ENCODE data around the gene MOK.

Gene MOK

DNA sequence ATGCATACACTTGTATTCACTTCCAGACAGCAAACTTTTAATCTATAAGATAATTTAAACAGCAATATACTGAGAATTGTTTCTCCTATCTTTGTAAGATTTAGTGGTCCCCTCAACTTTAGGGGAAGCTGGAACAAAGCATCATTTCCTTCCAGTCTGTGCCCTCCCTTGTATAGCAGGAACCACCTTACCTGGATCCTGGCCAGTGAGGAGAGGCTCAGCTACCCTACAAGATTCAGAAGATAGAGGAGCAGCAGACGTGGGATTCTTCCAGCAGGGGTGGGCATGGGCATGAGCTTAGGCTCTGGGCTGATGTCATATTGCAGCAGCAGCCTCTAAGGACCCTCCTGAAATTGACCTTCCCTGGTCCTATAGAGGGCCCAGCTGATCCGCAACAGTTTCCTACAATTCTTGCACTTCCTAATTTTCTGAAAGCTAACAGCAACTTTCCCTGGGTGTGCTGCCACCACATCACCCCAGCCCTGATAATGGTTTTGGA is 21.3 kb downstream of the MOK start:
- no peak for DNase-seq

DNA sequence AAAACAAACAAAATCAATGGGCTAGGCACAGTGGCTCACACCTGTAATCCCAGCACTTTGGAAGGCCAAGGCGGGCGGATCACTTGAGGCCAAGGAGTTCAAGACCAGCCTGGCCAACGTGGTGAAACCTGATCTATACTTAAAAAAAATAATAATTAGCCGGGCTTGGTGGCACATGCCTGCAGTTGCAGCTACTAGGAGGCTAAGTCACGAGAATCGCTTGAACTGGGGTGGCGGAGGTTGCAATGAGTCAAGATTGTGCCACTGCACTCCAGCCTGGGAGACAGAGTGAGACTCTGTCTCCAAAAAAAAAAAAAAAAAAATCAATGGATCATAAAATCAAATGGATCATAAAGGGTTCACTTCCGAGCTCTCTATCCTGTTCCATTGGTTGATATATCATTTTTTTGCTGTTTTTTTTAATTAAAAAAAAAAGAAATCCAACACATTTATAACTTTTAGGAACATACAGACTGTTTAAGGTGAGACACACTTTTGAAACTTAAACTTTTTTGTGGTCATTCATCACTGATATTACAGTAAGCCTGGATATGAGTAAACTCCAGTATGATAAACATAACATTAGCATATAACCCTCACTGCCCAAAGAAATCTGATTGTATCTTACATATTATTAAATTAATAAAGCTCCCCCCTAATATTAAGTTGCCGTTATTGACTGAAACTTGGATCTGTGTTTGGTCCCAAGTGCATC is 22.1 kb downstream of the MOK start:
- no peak for DNase-seq

DNA sequence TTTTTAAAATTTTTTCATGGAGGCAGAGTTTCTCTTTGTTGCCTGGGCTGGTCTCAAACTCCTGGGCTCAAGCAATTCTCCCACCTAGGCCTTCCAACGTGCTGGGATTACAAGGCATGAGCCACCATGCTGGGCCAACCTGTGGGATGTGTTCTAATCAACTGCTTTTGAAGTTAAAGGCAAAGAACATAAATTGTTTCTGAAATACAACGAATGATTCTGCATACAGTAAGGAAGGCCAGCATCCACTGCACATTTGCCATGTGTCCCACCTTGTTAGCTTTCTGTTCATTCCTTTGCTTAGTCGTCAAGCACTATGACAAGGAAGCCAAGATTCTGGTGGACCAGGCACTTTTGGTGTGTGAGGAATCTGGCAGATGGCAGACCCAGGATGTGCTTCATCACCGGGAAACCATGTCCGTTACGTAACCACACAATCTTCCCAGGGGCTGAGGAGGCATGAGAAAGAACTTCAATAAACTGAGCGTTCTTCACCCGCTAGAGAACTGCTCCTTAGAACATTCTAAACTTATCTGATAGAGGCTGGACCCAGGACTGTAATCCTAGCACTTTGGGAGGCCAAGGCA is 24.5 kb downstream of the MOK start:
- DNase-seq = no peak

DNA sequence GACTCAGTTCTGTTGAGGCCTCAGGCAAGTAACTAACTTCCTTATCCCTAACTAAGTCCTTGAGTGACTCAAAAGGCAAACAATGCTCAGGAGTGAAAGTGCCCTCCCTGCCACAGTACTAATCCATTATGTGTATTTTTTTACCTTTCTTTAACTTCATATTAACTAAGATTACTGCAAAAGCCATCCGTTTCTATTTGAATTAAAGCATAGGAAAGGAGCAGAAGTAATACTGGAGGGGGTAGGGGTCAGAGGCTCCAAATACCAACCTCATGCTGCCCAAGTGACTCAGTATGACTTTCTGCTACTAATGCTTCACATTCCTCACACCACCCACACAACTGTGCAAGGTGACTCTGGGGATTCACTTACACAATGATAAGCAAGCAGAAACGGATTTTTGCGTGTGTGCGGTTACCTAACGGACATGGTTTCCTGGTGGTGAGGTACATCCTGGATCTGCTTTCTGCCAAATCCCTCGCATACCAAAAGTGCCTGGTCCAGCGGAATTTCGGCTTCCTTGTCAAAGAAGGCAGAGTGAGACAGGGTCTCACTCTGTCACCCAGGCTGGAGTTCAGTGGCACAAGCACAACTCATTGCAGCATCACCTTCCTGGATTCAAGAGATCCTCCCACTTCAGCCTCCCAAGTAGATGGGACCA is 25.1 kb downstream of the MOK start:
- no peak for DNase-seq

DNA sequence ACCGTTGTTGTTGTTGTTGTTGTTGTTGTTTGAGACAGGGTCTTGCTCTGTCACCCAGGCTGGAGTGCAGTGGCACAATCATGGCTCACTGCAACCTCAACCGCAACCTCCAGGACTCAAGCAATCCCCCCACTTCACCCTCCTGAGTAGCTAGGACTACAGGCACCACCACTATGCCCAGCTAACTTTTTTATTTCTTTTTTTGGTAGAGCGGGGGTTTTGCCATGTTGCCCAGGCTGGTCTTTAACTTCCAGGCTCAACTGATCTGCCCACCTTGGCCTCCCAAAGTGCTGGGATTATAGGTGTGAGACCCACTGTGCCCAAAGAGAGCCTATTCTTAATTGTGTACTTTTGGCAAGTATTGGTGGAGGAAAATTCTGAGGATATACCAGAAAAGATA is 25.7 kb downstream of the MOK start:
- no peak for DNase-seq

GRCh38 chr14:102278631-102278935 is 26.4 kb downstream of the MOK start:
- DNase-seq = no peak

GRCh38 chr14:102277874-102278630 is 26.9 kb downstream of the MOK start:
- DNase-seq = no peak

- no peak for DNase-seq
These were observed 29.1 kb downstream of the MOK start for GRCh38 chr14:102275866-102276265.

DNA sequence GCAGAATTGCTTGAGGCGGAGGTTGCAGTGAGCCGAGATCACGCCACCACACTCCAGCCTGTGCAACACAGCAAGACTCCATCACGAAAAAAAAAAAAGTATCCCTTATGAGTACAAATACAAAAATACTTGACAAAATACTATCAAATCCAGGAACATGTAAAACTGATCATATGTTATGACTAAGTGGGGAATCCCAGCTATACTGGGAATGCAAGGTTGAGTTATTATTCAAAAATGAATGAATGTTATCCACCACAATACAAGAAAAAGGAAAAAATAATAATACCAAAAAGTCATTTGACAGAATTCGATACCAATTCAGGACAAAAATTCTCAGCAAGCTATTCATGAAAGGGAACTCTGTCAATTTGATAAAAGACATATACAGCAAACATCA is 32.6 kb downstream of the MOK start:
- no peak for DNase-seq

- DNase-seq = no peak
These were observed 40.2 kb downstream of the MOK start for GRCh38 chr14:102264775-102265174.

- no peak for DNase-seq
These were observed 40.6 kb downstream of the MOK start for GRCh38 chr14:102264355-102264754.

DNA sequence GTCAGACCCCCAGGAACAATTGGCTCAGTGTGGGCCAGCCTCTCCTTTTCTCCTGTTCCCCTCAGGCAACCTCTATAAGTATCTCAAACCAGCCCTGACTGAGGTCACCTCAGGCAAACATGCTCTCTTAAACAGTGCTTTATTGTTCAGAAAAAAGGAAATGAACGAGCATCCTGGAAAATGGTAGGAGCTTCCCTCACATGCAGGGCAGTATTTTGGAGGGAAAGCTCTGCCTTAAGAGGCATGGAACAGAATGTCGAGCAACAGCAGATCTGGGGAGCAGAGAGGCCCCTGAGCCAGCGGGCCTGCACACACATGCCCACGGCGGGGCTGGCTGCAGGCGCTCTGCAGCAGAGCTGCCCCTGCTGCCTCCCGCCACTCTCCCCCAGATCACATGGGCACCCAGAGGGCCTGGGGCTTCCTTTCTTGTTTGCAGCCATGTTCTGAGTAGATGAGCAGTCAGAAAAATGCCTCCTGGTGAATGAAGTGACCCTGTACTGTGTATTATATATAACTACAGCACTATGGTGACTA is 42.0 kb downstream of the MOK start:
- no peak for DNase-seq

DNA sequence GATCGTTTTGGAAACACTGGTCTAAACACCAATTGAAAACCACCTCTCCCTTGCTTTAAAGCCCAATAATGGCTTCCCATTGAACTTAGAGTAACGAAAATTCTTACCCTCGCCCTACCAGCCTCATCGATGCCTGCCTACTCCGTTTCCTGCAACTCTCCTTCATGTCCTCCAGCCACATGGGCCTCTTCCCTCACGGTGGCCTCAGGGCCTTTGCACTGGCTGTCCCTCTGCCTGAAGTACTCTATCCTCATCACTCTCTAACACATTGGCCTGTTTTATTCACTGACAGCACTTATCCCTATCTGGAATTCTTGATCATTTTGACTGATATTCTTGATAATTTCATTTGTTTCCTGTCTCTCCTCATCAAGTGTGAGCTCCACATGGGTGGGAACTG is 46.8 kb downstream of the MOK start:
- DNase-seq = no peak

- no peak for DNase-seq
These were observed 48.2 kb downstream of the MOK start for GRCh38 chr14:102256716-102257115.

DNA sequence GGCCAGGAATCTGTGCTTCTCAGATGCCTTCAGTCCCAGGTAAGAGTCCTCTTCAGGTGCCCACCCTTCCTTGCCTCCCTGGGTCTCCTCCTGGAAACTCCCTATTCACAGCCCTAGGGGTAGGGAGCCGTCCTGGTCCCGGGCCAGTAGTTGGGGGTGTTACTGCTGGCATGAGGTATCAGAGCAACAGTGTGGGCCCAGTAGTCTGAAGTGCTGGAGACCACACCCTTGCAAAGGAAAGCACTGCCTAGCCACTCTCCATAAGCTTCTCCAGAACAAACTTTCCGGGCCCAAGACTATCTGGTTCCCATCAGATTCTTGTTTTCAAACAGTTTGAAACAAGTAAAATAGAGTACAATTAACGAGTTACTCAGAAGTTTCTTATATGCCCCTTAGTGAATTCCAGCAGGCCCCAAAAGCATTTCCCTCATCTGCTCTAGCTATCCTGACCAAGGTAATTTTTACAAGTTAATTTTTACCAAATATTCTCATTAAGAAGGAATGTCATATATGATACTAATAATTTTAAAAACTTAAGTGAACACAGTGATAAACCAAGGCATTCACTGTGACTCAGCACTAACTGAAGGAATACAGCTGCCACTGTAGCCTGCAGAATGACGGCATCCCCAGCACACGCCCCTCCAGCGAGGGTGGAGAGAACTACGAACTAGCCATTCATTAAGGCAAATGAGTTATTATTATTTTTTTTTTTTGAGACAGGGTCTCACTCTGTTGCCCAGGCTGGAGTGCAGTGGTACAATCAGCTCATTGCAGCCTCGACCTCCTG is 49.4 kb downstream of the MOK start:
- DNase-seq = no peak

DNA sequence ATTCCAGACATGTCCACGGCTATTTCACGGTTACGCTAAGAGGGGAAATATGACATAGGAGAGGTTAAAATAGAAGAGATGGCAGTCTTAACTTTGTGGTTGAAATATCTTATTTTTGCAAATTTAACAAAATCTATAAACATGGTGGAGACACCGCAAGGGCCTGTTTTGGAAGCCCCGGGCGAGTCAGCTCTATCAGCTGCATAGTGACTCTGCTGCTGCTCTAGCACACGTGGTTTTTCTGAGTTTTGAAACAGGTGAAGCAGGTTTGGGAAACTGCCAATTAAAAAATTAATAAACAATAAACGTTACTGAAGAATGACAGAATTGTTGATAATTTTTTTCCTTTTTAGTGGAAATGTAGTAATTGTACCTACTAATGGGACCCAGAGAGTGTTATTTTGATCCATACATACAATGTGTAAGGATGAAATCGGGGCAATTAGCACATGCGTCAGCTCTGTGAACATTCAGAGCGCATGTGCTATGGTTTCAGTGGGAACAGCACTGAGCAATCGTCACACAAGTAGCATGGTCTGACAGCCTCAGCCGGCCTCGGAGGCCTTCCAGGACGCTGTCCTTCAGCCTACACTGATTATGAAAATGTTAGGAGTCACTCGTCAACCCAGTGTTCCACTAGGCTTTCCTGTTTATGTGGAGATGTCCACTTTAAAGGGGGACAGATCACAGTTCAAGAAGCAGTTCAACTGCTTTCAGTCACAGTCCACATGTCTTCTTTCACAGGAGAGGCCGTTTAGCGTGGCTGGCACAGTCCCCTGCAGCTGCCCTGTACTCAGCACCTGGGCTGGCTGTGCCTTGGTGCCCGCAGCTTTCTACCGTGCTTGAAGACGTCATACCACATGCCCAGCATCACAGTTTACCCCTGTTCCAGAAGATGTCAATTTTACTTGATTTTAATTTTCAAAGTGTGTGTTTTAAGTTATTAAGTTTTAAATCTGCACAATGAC is 51.8 kb downstream of the MOK start:
- no peak for DNase-seq

- no peak for DNase-seq
These were observed 53.8 kb downstream of the MOK start for GRCh38 chr14:102251161-102251560.

GRCh38 chr14:102250636-102251035 is 54.3 kb downstream of the MOK start:
- DNase-seq = no peak

DNA sequence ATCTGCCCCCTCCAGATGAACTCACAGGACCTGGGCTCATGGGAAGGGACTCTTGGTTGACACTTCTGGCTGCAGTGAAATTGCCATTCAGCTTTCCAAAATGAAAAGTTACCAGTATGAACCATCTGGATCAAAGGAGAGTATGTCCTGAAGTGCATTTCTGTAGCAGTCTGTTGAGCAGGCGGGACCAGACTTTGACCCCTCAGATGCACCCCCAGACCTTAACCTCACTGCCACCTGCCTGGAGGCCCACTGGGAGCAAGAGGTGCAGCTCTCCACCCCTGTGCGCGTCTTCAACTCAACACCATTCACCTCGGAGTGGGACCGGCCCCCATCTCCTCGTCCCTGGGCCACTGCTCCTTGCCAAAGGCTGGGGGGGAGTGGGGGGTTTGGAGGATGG is 55.0 kb downstream of the MOK start:
- no peak for DNase-seq

DNA sequence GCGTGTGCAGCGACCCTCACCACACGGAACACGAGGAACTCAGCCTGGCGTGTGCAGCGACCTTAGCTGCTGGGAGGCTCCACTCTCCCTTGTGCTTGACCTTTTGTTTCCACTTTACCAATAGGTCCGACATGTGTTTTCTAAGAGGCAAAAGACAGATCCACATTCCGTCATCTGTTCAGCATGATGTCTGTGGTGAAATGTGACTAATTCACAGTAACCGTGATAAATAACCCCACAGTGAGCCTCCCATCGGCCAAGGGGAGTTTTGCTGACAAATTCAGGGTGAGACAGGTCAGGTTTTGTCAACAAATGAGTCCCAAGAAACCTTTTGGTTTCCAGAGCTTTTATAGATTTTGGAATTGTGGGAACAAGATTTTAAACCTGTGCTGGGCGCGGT is 55.9 kb downstream of the MOK start:
- no peak for DNase-seq

DNA sequence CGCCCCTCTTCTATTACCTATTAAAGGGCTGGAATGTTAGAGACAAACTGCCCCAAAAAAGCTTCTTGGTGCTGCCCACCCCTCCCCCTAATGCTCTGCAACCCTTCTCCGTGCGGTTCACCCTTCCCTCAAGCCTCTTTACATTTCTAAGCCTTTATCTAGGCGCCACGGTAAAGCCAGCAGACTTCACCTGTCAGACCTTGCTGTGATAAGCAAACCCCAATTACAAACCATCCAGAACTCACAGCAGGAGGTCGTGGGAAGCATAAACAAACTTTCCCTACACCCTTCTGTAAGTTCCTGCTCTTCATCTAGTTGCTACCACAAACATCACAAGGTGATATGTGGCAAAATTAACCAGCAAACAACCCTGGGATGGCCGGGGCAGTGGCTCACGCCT is 56.8 kb downstream of the MOK start:
- DNase-seq = no peak
